ENCODE measurements around the gene SLC35B1. TPM values are rescaled to one million over a fixed set of nuclear protein-coding genes. Genes with fewer than 3 reads are reported as not detected.

The SLC35B1 gene
- total and polyA plus RNA-seq, 10 of the 15 experiments (the other 5 are each of a cell fraction or from before 2014, with no cell fraction given) = 40.0 to 113 (median 51.6) TPM

DNA sequence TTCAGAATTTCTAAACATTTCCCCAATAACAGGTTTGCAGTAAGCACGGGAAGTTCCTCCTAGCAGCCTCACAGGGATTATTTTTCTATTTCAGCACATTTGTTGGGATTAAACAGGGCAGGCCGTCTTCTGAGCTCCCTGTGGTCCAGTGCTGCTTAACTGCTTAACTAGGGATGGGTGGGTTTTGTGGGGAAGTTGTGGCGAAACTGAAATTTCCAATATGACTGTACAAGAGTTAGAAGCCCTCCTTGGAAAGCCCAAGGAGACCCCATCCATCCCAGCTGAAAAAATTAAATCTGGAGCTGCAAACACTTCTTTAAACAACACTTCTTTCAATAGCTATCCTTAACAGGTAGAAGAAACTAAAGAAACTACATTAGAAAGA is 33.9 kb upstream of the SLC35B1 start (continued):
- TF ChIP-seq, protein P1, sequence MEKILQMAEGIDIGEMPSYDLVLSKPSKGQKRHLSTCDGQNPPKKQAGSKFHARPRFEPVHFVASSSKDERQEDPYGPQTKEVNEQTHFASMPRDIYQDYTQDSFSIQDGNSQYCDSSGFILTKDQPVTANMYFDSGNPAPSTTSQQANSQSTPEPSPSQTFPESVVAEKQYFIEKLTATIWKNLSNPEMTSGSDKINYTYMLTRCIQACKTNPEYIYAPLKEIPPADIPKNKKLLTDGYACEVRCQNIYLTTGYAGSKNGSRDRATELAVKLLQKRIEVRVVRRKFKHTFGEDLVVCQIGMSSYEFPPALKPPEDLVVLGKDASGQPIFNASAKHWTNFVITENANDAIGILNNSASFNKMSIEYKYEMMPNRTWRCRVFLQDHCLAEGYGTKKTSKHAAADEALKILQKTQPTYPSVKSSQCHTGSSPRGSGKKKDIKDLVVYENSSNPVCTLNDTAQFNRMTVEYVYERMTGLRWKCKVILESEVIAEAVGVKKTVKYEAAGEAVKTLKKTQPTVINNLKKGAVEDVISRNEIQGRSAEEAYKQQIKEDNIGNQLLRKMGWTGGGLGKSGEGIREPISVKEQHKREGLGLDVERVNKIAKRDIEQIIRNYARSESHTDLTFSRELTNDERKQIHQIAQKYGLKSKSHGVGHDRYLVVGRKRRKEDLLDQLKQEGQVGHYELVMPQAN (conservative IDR thresholded peaks at IDR 0.05) = no peak
- TF ChIP-seq, protein P2, sequence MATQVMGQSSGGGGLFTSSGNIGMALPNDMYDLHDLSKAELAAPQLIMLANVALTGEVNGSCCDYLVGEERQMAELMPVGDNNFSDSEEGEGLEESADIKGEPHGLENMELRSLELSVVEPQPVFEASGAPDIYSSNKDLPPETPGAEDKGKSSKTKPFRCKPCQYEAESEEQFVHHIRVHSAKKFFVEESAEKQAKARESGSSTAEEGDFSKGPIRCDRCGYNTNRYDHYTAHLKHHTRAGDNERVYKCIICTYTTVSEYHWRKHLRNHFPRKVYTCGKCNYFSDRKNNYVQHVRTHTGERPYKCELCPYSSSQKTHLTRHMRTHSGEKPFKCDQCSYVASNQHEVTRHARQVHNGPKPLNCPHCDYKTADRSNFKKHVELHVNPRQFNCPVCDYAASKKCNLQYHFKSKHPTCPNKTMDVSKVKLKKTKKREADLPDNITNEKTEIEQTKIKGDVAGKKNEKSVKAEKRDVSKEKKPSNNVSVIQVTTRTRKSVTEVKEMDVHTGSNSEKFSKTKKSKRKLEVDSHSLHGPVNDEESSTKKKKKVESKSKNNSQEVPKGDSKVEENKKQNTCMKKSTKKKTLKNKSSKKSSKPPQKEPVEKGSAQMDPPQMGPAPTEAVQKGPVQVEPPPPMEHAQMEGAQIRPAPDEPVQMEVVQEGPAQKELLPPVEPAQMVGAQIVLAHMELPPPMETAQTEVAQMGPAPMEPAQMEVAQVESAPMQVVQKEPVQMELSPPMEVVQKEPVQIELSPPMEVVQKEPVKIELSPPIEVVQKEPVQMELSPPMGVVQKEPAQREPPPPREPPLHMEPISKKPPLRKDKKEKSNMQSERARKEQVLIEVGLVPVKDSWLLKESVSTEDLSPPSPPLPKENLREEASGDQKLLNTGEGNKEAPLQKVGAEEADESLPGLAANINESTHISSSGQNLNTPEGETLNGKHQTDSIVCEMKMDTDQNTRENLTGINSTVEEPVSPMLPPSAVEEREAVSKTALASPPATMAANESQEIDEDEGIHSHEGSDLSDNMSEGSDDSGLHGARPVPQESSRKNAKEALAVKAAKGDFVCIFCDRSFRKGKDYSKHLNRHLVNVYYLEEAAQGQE (IDR thresholded peaks at IDR 0.05; ENCODE audit: low read depth, low read length) = no peak
- TF ChIP-seq EED (IDR thresholded peaks at IDR 0.05; ENCODE audit: low read depth) (peak; percentile 69), ATF7 (IDR thresholded peaks at IDR 0.05; ENCODE audit: low read depth) (no peak), MTA3 (IDR thresholded peaks at IDR 0.05; ENCODE audit: borderline replicate concordance, low read length) (peak; percentile 50; the same call in 1 of the 2 replicates), JUNB (IDR thresholded peaks at IDR 0.05) (peak; percentile 53), NFIC (IDR thresholded peaks at IDR 0.05; ENCODE audit: low read depth, low read length) (peak; percentile 46), NR2C2 (IDR thresholded peaks at IDR 0.05; ENCODE audit: borderline replicate concordance, control insufficient read depth, insufficient read length, low read depth) (no peak), CREM (IDR thresholded peaks at IDR 0.05; ENCODE audit: low read depth) (no peak), SIN3A (IDR thresholded peaks at IDR 0.05; ENCODE audit: low read depth, low read length) (no peak), STAT3 (IDR thresholded peaks at IDR 0.05; ENCODE audit: low read depth, low read length) (no peak), PAX8 (IDR thresholded peaks at IDR 0.05) (no peak), MEF2B (IDR thresholded peaks at IDR 0.05; ENCODE audit: partially characterized antibody, poor library complexity, severe bottlenecking) (no peak), YY1 (IDR thresholded peaks at IDR 0.05; ENCODE audit: low read depth, low read length) (no peak), NFXL1 (IDR thresholded peaks at IDR 0.05; ENCODE audit: borderline replicate concordance) (no peak), SRF (IDR thresholded peaks at IDR 0.05; ENCODE audit: low read depth in 2 of 2, low read length in 2 of 2) (0 out of 4 replicates have a peak, but pooled peaks of 1 of the 2 experiments have one; percentile 2), POLR2A (IDR thresholded peaks at IDR 0.05; ENCODE audit: low read depth, low read length) (no peak), ETV6 (conservative IDR thresholded peaks at IDR 0.05 in 1 of 2, IDR thresholded peaks at IDR 0.05 in 1 of 2; ENCODE audit: borderline replicate concordance in 1 of 2, low read depth in 1 of 2) (no peak), PAX5 (IDR thresholded peaks at IDR 0.05; ENCODE audit: borderline replicate concordance, low read depth, low read length) (no peak), ZBED1 (IDR thresholded peaks at IDR 0.05; ENCODE audit: borderline replicate concordance) (peak; percentile 10), IKZF2 (IDR thresholded peaks at IDR 0.05) (peak; percentile 42 to 43; a peak in 1 of 4 replicates), ZNF24 (IDR thresholded peaks at IDR 0.05) (no peak), IRF4 (IDR thresholded peaks at IDR 0.05; ENCODE audit: low read depth, low read length) (peak; percentile 52; the same call in 1 of the 2 replicates)
